M059J (cell line): ENCODE measurements around the gene PAX5. TPM values are rescaled to one million over a fixed set of nuclear protein-coding genes. Genes with fewer than 3 reads are reported as not detected.

Experiments used
- DNase-seq: peaks from one replicate; pipeline ENCODE4 v3.0.0-alpha.2; 2012; ENCODE audit warnings: low read depth
- total RNA-seq: library from RNA; depleted of rRNA; stranded (reverse); fragments of >200 nt; shearing (Covaris generic); gene quantifications from 2 replicates; pipeline ENCODE4 v1.2.3, GENCODE V29; 2014

Gene PAX5
- total RNA-seq, 1 experiment from 2014 or later = not detected

- DNase-seq = peak; percentile 26
Observed at GRCh38 chr9:37037503-37038301, 3.6 kb upstream of the PAX5 start.

GRCh38 chr9:37036776-37037502, 2.9 kb upstream of the PAX5 start:
- DNase-seq = peak; percentile 63

GRCh38 chr9:37036371-37036775, 2.3 kb upstream of the PAX5 start:
- DNase-seq = peak; percentile 20

GRCh38 chr9:37035648-37036370, 1.7 kb upstream of the PAX5 start:
- no peak for DNase-seq

- DNase-seq = peak; percentile 13
Observed at GRCh38 chr9:37034938-37035647, 1.0 kb upstream of the PAX5 start.

- peak; percentile 32 for DNase-seq
Observed at GRCh38 chr9:37034305-37034937, 353 bp upstream of the PAX5 start.

- DNase-seq = no peak
Observed at GRCh38 chr9:37033141-37033540, 927 bp downstream of the PAX5 start.

GRCh38 chr9:37032713-37033112, 1.4 kb downstream of the PAX5 start:
- no peak for DNase-seq

- DNase-seq = no peak
Observed at GRCh38 chr9:37031902-37032301, 2.2 kb downstream of the PAX5 start.

GRCh38 chr9:37031081-37031480, 3.0 kb downstream of the PAX5 start:
- DNase-seq = no peak

- no peak for DNase-seq
Observed at GRCh38 chr9:37030611-37030939, 3.5 kb downstream of the PAX5 start.

- DNase-seq = no peak
Observed at GRCh38 chr9:37029776-37030610, 4.1 kb downstream of the PAX5 start.

- DNase-seq = no peak
Observed at GRCh38 chr9:37029304-37029775, 4.7 kb downstream of the PAX5 start.

GRCh38 chr9:37028420-37029031, 5.5 kb downstream of the PAX5 start:
- DNase-seq = no peak

- peak; percentile 91 for DNase-seq
Observed at GRCh38 chr9:37027582-37028419, 6.3 kb downstream of the PAX5 start.

- DNase-seq = no peak
Observed at GRCh38 chr9:37026931-37027581, 7.0 kb downstream of the PAX5 start.

GRCh38 chr9:37026113-37026930, 7.7 kb downstream of the PAX5 start:
- peak; percentile 18 for DNase-seq

- DNase-seq = no peak
Observed at GRCh38 chr9:37025823-37026112, 8.3 kb downstream of the PAX5 start.
